ES-I3 (cell line): ENCODE measurements around the gene IYD.

Source experiments
- H3K36me3 ChIP-seq: 2 replicates; pipeline ENCODE4 v1.6.1; 2013; ENCODE audit warnings: mild to moderate bottlenecking, low read length, control low read depth, moderate library complexity; ENCODE audit not compliant: insufficient read depth
- H3K4me1 ChIP-seq: 2 replicates; pipeline ENCODE4 v1.6.1; 2013; ENCODE audit warnings: mild to moderate bottlenecking, control low read depth, low read length; ENCODE audit not compliant: insufficient read depth
- H3K9ac ChIP-seq: 2 replicates; pipeline ENCODE4 v1.6.1; 2013; ENCODE audit warnings: low read depth, mild to moderate bottlenecking, low read length, moderate library complexity
- H3K9me3 ChIP-seq: 2 replicates; pipeline ENCODE4 v1.6.1; 2013; ENCODE audit warnings: mild to moderate bottlenecking, low read length, moderate library complexity; ENCODE audit not compliant: control insufficient read depth, insufficient read depth

Gene IYD

DNA sequence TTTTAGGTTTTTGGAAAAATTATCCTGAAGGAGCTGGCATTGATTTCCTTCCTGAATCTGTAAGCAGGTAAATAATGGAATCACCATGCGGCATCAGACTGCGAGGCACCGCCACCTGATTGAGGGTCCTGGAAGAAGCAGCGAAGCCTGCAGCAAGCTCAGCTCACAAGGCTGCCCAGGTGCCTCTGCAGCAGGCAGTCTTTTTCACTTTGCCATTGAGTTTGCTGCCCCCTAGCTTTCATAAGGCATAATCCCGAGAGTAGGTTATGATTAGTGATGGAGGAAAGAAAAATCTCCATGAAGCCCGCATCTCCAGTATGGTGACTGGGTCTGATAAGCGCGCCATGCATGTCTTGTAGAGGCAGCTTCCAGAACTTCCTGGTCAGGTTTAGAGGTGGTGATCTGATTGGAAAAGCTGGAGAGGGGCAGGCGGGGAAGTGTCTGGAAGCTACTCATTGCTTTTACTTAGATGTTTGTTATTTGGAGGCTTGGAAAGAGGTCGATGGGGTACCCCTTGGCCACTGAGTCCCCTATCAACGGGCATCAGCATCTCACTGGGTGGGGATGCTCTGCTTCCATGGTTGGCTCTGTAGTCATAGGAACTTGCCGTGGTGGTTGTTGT is 26.7 kb downstream of the IYD start:
- Histone ChIP-seq H3K9ac (no peak overlapping the region), H3K9me3 (no peaks in the 10 kb centered on the region), H3K4me1 (no peaks in the 10 kb centered on the region), H3K36me3 (no peaks in the 10 kb centered on the region)

DNA sequence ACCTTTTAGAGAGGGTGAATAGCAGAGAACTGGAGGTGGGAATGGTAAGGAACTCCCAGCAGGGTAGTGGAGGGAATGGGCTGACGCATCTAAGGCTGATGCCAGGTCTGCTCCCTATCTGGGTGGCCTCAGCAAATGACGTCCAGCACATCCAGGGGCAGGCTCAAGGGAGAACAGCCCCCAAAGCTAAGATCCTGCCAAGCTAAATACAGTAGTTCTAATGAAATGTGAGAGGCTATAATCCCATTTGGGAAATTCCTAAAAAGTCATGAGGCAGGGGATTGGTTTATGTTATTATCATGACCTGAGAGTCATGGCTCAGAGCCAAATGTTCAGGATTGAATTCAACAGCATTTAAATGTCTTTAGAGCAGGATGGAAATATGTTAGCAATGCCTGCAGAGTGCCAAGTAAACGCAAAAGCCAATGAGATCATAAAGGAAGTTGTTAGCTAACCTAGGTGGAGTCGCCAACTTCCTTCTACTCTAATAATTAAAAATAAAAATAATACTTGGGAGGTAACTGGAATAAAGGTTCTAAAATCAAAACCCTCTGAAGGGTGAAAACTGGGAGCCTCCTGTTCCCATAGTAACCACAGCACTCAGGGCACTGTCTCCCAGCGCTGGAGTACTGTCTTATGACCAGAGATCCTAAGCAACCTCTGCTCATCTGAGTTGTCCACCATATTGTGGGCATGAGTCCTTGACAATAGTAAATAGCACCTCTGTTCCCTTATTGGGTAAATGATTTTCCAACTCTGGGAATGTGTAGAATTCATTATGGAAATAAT is 34.8 kb downstream of the IYD start:
- Histone ChIP-seq H3K36me3 (no peaks in the 10 kb centered on the region), H3K9me3 (no peaks in the 10 kb centered on the region), H3K4me1 (no peaks in the 10 kb centered on the region), H3K9ac (no peak overlapping the region)

DNA sequence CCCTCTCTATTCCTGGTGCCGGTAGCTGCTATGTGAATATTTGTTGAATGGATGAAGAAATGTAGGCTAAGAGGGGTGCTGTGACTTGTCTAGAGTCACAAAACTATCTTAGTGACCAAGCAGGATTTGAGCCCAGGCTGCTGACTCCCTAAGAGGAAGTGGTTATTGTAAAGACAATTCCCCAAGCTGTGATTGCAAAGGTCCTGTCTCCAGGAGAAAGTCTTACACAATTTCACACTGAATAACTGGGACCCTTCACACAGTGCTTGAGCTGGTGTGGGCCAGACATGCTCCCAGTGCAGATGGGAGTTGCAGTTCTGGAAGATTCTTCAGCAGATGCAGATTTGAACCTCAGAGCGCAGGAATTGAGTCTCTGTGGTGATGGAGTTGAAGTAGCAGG is 38.1 kb downstream of the IYD start:
- Histone ChIP-seq H3K4me1 (no peaks in the 10 kb centered on the region), H3K9ac (no peak overlapping the region), H3K9me3 (no peaks in the 10 kb centered on the region), H3K36me3 (no peaks in the 10 kb centered on the region)

DNA sequence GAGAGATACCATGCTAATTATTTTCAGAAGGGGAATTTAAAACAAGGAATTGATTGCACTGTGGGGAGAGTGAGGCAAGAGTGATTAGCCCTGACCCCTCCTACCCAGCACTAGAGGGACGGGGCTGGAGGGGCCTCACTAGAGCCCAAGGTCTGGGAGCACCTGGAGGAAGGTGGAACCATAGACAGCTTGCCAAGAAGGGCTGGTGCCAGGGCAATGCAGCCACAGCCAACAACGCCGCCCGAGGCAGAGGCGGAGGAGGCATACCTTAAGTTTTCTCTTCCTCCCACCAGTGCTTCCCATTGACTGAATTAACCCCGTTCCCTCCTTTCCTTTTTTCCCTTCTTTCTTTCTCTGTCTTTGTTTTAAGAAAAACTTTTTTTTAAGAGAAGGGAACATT is 40.0 kb downstream of the IYD start:
- H3K9me3 ChIP-seq = no peaks in the 10 kb centered on the region; the same call in 1 of the 2 replicates
- no peaks in the 10 kb centered on the region for H3K36me3 ChIP-seq
- H3K4me1 ChIP-seq = no peaks in the 10 kb centered on the region
- H3K9ac ChIP-seq = no peak overlapping the region

DNA sequence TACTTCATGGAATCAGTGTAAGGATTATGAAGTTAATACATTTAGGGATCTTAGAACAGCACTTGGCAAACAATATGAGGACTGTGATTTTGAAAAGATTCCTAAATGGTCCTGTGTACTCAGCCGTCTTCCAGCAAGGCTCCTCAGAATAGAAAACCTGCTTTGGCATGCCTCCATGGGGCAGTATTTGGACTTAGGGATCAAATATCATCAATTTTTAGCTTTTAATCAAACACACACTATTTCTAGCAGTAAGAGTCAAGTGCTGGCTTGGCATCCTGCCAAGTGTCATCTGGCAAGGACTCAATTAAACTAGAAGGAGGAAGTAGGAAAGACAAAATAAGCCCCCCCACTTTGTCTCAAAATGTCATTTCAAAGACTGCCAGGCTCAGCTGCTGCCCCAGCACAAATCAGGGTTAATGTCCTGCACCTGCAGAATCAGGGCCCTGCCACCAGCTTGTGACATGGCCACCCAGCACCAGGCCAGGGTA is 40.8 kb downstream of the IYD start:
- Histone ChIP-seq H3K9ac (no peak overlapping the region), H3K9me3 (no peaks in the 10 kb centered on the region; the same call in 1 of the 2 replicates), H3K36me3 (no peaks in the 10 kb centered on the region), H3K4me1 (no peaks in the 10 kb centered on the region)

DNA sequence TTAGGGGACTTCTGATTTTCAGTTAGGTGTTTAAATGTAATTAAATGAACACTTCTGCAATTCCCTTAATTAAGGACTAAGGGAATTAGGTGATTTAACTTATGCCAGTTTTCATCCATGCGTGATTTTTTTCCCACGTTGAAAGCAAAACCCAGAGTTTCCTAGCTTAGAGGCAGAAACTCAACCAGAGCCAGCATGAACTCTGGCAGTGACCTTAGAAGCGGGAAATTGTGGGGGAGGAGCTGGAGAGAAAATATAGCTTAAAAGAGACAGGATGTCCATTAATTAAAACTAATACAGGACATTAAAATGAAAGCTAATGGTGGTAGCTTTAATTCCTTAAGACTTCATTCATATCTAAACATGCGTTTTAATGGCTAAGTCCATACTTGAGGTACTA is 41.6 kb downstream of the IYD start:
- Histone ChIP-seq H3K9me3 (no peaks in the 10 kb centered on the region; the same call in 1 of the 2 replicates), H3K9ac (no peak overlapping the region), H3K4me1 (no peaks in the 10 kb centered on the region), H3K36me3 (no peaks in the 10 kb centered on the region)

DNA sequence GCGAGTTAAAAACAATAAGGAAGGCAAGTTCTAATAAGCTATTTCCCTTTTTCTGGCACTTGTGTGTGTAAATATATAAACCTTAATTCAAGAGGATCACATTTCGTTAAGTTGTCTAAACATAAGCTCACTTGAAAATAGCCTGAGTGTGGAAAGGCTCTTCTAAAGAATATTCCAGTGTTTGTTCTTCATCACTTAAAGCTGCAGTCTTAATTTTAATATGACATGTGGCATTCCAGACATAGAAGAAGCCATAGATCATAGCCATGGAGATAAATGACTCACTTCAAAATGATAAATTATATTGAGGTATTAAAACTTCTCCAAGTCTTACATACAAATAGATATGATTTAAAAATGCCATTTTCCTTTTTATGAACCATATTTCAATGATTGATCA is 42.1 kb downstream of the IYD start:
- H3K9me3 ChIP-seq = no peaks in the 10 kb centered on the region; the same call in 1 of the 2 replicates
- H3K4me1 ChIP-seq = no peaks in the 10 kb centered on the region
- no peak overlapping the region for H3K9ac ChIP-seq
- no peaks in the 10 kb centered on the region for H3K36me3 ChIP-seq

DNA sequence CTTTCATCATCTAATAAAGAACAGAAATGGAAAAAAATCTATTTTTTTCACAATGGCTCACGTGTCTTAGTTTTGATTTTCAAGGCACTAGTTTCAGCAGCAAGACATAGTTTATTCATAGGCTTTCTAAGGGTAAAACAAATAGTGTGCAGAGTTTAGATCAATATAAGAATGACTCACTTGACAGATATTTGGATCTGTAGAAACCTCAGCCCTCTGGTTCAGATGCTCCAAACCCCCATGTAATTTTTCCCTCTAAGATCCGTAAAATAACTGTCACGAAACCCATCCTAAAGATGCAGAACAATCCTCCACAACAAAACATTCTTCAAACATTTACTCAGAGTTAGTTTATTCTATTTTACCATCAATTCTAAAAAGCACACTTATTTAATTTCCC is 43.4 kb downstream of the IYD start:
- Histone ChIP-seq H3K9me3 (no peaks in the 10 kb centered on the region; the same call in 1 of the 2 replicates), H3K9ac (no peak overlapping the region), H3K36me3 (no peaks in the 10 kb centered on the region), H3K4me1 (no peaks in the 10 kb centered on the region)

DNA sequence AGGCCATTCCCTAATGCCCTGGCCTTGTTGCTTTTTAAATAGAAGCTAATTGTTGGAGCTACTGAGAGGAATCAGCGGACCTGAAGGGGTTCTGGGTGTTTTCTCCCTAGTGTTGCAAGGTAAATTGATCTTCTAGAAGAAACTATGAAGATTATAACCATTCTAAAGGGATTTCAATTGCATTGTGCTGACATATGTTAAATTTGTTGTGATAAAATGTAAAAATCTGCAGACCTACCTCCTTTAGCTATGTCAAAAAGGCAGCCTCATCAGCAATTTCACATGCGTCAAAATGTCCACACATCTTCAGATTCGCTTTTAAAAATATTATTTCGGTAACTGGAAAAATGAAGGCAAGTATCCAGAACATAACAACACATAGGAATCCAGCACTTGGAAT is 44.4 kb downstream of the IYD start:
- Histone ChIP-seq H3K36me3 (no peaks in the 10 kb centered on the region), H3K4me1 (no peaks in the 10 kb centered on the region), H3K9me3 (no peaks in the 10 kb centered on the region; the same call in 1 of the 2 replicates), H3K9ac (no peak overlapping the region)

DNA sequence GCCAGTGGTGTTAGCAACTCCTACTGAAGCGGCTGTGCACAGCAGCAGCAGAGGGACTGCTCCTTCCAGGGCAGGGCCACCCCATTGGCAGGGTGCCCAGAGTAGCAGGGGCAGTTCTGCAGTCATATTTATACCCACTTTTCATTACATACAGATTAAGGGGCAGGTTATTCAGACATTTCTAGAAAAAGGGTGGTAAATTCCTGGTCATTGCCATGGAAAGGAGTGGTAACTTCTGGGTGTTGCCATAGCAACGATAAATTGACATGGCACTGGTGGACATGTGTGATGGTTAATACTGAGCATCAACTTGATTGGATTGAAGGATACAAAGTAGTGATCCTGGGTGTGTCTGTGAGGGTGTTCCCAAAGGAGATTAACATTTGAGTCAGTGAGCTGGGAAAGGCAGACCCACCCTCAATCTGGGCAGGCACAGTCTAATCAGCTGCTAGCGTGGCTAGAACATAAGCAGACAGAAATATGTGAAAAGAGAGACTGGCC is 45.0 kb downstream of the IYD start:
- H3K4me1 ChIP-seq = peaks cover 4% of the 10 kb centered on the region; the same call in 1 of the 2 replicates
- no peaks in the 10 kb centered on the region; the same call in 1 of the 2 replicates for H3K9me3 ChIP-seq
- H3K9ac ChIP-seq = no peak overlapping the region
- no peaks in the 10 kb centered on the region for H3K36me3 ChIP-seq

DNA sequence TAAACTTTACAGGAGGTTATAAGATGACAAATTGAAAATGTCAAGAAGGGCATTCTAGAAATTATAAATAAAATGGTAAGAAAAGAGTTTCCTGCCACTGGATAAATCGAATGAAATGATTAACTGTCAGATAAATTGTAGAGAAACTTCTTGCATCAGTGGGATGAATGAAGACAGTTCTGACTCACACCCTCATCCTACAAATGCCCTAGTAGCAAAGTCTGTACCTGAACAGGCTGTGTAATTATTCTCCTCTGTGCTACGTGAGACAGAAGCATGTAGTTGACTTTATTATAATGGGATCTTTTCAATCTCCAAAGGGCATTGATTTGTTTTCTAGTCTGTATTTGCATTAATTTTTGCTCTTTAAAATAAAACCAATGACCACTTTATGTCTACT is 47.3 kb downstream of the IYD start:
- Histone ChIP-seq H3K9ac (no peak overlapping the region), H3K36me3 (no peaks in the 10 kb centered on the region), H3K4me1 (peaks cover 4% of the 10 kb centered on the region; the same call in 1 of the 2 replicates), H3K9me3 (no peaks in the 10 kb centered on the region; the same call in 1 of the 2 replicates)

DNA sequence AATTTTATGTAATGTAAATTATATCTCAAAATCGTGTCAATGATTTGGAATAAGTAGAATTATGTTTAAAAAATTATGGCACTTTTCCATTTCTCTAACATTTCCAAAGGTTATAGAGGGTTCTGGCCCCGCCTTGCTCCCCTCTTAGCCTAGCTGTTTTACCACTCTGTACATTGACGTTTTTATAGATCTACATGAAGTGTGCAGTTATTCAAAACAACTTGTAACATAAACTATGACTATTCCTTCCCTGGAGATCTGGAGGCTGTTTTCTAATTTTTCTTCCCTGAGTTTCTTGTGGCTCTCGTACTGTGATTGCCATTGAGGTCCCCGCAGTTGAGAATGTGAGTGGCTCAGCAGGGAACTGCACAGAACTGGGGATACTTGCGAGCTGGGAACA is 48.4 kb downstream of the IYD start:
- Histone ChIP-seq H3K4me1 (peaks cover 4% of the 10 kb centered on the region; the same call in 1 of the 2 replicates), H3K36me3 (no peaks in the 10 kb centered on the region)

DNA sequence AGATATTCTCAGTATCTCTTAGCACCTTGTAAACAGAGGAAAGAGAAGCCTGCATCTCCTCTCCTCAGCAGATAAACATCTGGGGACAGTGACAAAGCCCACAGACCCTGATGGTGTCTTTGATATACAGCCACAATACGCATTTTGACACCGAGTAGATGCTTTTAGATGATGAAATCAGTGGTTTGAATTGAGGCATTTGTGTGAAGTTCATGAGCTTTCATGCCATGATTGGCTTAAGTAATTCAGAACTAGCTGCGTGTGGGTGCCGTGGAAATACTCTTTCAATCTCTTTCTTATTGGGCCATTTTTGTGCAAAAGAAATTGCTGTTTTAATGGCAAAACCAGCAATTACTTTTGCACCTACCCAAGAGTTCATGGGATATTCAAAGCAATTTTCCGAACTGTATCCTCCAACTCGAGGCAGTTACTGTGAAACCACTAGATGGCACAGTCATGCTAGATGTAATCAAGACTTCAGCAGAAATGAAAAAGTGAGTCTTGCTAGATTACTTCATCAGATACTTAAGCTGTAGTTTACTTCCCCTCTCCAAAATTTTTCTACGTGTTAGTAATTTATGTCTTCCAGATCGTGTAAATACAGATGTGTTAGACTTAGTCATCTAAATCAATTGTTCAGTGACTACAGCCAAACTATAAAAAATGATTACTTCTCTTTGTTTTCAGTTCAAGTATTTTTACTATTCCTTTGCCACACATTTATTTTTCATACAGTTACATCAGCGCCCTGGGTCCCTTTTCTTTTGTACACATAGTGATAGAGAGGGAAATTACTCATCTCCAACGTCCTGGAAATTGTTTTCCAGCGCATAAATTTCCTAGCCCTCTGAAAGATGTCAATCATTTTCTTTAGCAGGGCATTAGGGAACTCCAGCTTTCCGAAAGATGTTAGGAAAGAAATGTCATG is 49.4 kb downstream of the IYD start:
- no peak overlapping the region for H3K9ac ChIP-seq
- no peaks in the 10 kb centered on the region for H3K36me3 ChIP-seq
- H3K9me3 ChIP-seq = no peaks in the 10 kb centered on the region; the same call in 1 of the 2 replicates
- peaks cover 4% of the 10 kb centered on the region; the same call in 1 of the 2 replicates for H3K4me1 ChIP-seq

More for the DNA sequence above, 48.4 kb downstream of the IYD start:
- Histone ChIP-seq H3K9ac (no peak overlapping the region), H3K9me3 (no peaks in the 10 kb centered on the region; the same call in 1 of the 2 replicates)
